ENCODE measurements around the gene SETBP1. TPM values are rescaled to one million over a fixed set of nuclear protein-coding genes. Genes with fewer than 3 reads are reported as not detected.

SETBP1 gene
- total and polyA plus RNA-seq, 2 of the 13 experiments (the other 11 are each of a cell fraction or from before 2014, with no cell fraction given) = 0.18 to 0.65 TPM

GRCh38 chr18:45015788-45016128, 335.1 kb downstream of the SETBP1 start (continued):
- no peak for TF ChIP-seq ZNF124 (CRISPR knock-in tag; IDR thresholded peaks at IDR 0.05)
- TF ChIP-seq PCBP1 (IDR thresholded peaks at IDR 0.05; ENCODE audit: borderline replicate concordance, low read depth, low read length) = no peak
- no peak for TF ChIP-seq MYPOP (CRISPR knock-in tag; IDR thresholded peaks at IDR 0.05)
- no peak for TF ChIP-seq ZNF331 (CRISPR knock-in tag; IDR thresholded peaks at IDR 0.05)
- TF ChIP-seq ZNF138 (CRISPR knock-in tag; IDR thresholded peaks at IDR 0.05; ENCODE audit: low read depth) = no peak

- FAIRE-seq (no peak), DNase-seq (ENCODE audit: low spot score) (no peak), ATAC-seq (no peak)
- Histone ChIP-seq H3K36me3 (replicated peaks in 1 of 2; ENCODE audit: control insufficient read depth in 1 of 2, insufficient read depth in 2 of 2, low read length in 2 of 2) (no peaks in the 10 kb centered on the region), H3K79me2 (ENCODE audit: insufficient read depth, low read length) (no peaks in the 10 kb centered on the region), H4K20me1 (ENCODE audit: insufficient read depth, low read length) (no peaks in the 10 kb centered on the region), H3K9ac (ENCODE audit: insufficient read depth, low read depth, low read length) (no peak overlapping the region), H3K9me3 (ENCODE audit: low read length) (no peaks in the 10 kb centered on the region), H3K4me3 (replicated peaks in 1 of 3; ENCODE audit: insufficient read depth in 1 of 3, low read depth in 2 of 3, low read length in 3 of 3) (no peak overlapping the region), H3K27ac (ENCODE audit: extremely low read length, insufficient read depth, low read length) (no peak overlapping the region), H2AFZ (ENCODE audit: low read length) (no peak overlapping the region), H3K4me1 (ENCODE audit: insufficient read depth, low read length) (no peaks in the 10 kb centered on the region), H3K4me2 (ENCODE audit: low read depth, low read length) (no peak overlapping the region), H3K27me3 (ENCODE audit: control insufficient read depth in 1 of 2, insufficient read depth in 2 of 2, low read length in 2 of 2) (no peaks in the 10 kb centered on the region)
- intact Hi-C loops (cut with micrococcal nuclease; ENCODE audit: unreplicated experiment) = no loop called here
- WGBS (ENCODE audit: low lambda C conversion rate) = 13% methylated on average over 1 of the region's 1 CpG
- POLR2A ChIA-PET = no interaction called here
- in situ Hi-C loops (cut with HindIII; ENCODE audit: extremely low pct_ligation_motif_present, low pct_unique_long_range_greater_than_20kb) = no loop called here
- CTCF ChIA-PET (ENCODE audit: low intra/inter-chr PET ratio, low total read pairs) = no interaction called here
- no TSS peak for BruUV-seq (replicated peaks)
- TF ChIP-seq SMC3 (IDR thresholded peaks at IDR 0.05; ENCODE audit: low read length) = no peak
- TF ChIP-seq REL (CRISPR knock-in tag; conservative IDR thresholded peaks at IDR 0.05) = no peak
- no peak for TF ChIP-seq TIGD3 (CRISPR knock-in tag; IDR thresholded peaks at IDR 0.05; ENCODE audit: borderline replicate concordance)
- no peak for TF ChIP-seq ZBTB10 (CRISPR knock-in tag; IDR thresholded peaks at IDR 0.05; ENCODE audit: borderline replicate concordance)
- TF ChIP-seq AHR (CRISPR knock-in tag; IDR thresholded peaks at IDR 0.05) = no peak
- no peak for TF ChIP-seq TMF1 (CRISPR knock-in tag; IDR thresholded peaks at IDR 0.05; ENCODE audit: low read depth)
- no peak for TF ChIP-seq ZNF235 (CRISPR knock-in tag; IDR thresholded peaks at IDR 0.05; ENCODE audit: borderline replicate concordance)
- no peak for TF ChIP-seq ZNF773 (CRISPR knock-in tag; IDR thresholded peaks at IDR 0.05; ENCODE audit: borderline replicate concordance)
- TF ChIP-seq CSRNP1 (CRISPR knock-in tag; IDR thresholded peaks at IDR 0.05) = no peak
- no peak for TF ChIP-seq IKZF5 (CRISPR knock-in tag; IDR thresholded peaks at IDR 0.05)
- TF ChIP-seq FOXP1 (IDR thresholded peaks at IDR 0.05) = no peak
- TF ChIP-seq FOXP1 (CRISPR knock-in tag; IDR thresholded peaks at IDR 0.05) = no peak
- TF ChIP-seq HOXD1 (CRISPR knock-in tag; IDR thresholded peaks at IDR 0.05) = no peak
Observed at GRCh38 chr18:45019469-45019868, 338.8 kb downstream of the SETBP1 start.
